K562 (cell line): ENCODE measurements around the gene AFF2. TPM values are rescaled to one million over a fixed set of nuclear protein-coding genes. Genes with fewer than 3 reads are reported as not detected.

Experiments used
- ATAC-seq: fragments of 200-7000 bp; cut with Tn5 transposase; 3 replicates; pipeline ENCODE4 v1.9.1; 2020; ENCODE audit warnings: moderate library complexity
- BruUV-seq: library from RNA; stranded (reverse); fragments of 400-500 nt; replicated peaks from 2 replicates; lab custom pipeline; 2021; lab: Mats Ljungman, UMichigan
- CTCF ChIA-PET: fragments of 300-600 bp; formaldehyde crosslinking; extraction: SDS; loops from one replicate; lab custom pipeline; 2021; ENCODE audit warnings: low intra/inter-chr PET ratio; lab: Yijun Ruan, JAX
- POLR2A ChIA-PET: fragments of 300-600, 350-650 bp; sonication (Branson Sonifier 250); formaldehyde crosslinking; extraction: SDS; loops from one replicate; lab custom pipeline; 2021; ENCODE audit warnings: antibody characterized with exemption, inconsistent platforms; lab: Yijun Ruan, JAX
- DNase-seq, 4 experiments: peaks; one replicate each; pipeline versions ENCODE4 v3.0.0 to v3.0.0-alpha.2; 2011 to 2018; ENCODE audit warnings: low spot score in 3 of 4, mixed read lengths in 3 of 4; ENCODE audit errors: extremely low read depth in 1 of 4
- FAIRE-seq: peaks from 2 replicates; lab custom pipeline; 2011; peaks lifted over from hg19 to GRCh38; lab: Jason Lieb, UNC
- H2AFZ ChIP-seq: 2 replicates; pipeline ENCODE4 v1.6.0; 2011; ENCODE audit warnings: low read depth, low read length, control low read depth, inconsistent platforms
- H3K27ac ChIP-seq: fragments of 200-600 bp; 3 replicates; pipeline ENCODE4 v1.8.0; 2011; ENCODE audit warnings: low read depth, mild to moderate bottlenecking, control low read depth, inconsistent platforms, low read length, moderate library complexity, mixed read lengths; ENCODE audit errors: extremely low read depth
- H3K27me3 ChIP-seq, 2 experiments: fragments of 300-600 bp in 1 of 2; 2 replicates in 1 of 2; 3 replicates in 1 of 2; pipeline versions ENCODE4 v1.6.0 to v1.8.0; 2011; ENCODE audit warnings: inconsistent platforms in 2 of 2, low read length in 2 of 2, mild to moderate bottlenecking in 1 of 2, mixed read lengths in 1 of 2, moderate library complexity in 1 of 2; ENCODE audit not compliant: control insufficient read depth in 2 of 2, insufficient read depth in 2 of 2
- H3K36me3 ChIP-seq: fragments of 300-600 bp; 3 replicates; pipeline ENCODE4 v1.8.0; 2011; ENCODE audit warnings: mild to moderate bottlenecking, low read length, inconsistent platforms; ENCODE audit not compliant: control insufficient read depth, insufficient read depth
- H3K4me1 ChIP-seq, 2 experiments: fragments of 200-600 bp in 1 of 2; replicated peaks in 1 of 2; 2 replicates in 1 of 2; 3 replicates in 1 of 2; pipeline versions ENCODE4 v1.5.1 to v1.8.0; 2011; ENCODE audit warnings: inconsistent platforms in 2 of 2, low read length in 2 of 2, mild to moderate bottlenecking in 1 of 2, mixed read lengths in 1 of 2, moderate library complexity in 1 of 2; ENCODE audit not compliant: control insufficient read depth in 2 of 2, insufficient read depth in 2 of 2
- H3K4me2 ChIP-seq: 2 replicates; pipeline ENCODE4 v1.6.1; 2011; ENCODE audit warnings: low read length, control low read depth, inconsistent platforms, mixed read lengths; ENCODE audit not compliant: insufficient read depth
- H3K4me3 ChIP-seq: fragments of 200-600 bp; sonication (generic), shearing (Covaris generic); 2 replicates; pipeline ENCODE4 v1.5.1; 2016; ENCODE audit warnings: control low read depth, inconsistent platforms
- H3K79me2 ChIP-seq: fragments of 200-600 bp; 3 replicates; pipeline ENCODE4 v1.8.0; 2011; ENCODE audit warnings: low read length, inconsistent platforms; ENCODE audit not compliant: control insufficient read depth, insufficient read depth
- H3K9ac ChIP-seq, 2 experiments: 2 replicates each; pipeline versions ENCODE4 v1.6.0 to v1.6.1; 2011; ENCODE audit warnings: low read depth in 2 of 2, low read length in 2 of 2, control low read depth in 1 of 2, inconsistent platforms in 1 of 2, mild to moderate bottlenecking in 1 of 2, mixed read lengths in 1 of 2; ENCODE audit not compliant: insufficient read depth in 1 of 2
- H3K9me1 ChIP-seq: one replicate; pipeline ENCODE4 v1.6.0; 2011; ENCODE audit warnings: inconsistent platforms, mild to moderate bottlenecking, low read length, moderate library complexity; ENCODE audit not compliant: control insufficient read depth, insufficient read depth
- H3K9me3 ChIP-seq: replicated peaks from 2 replicates; pipeline ENCODE4 v1.5.1; 2011; ENCODE audit warnings: low read depth, low read length, inconsistent platforms; ENCODE audit not compliant: control insufficient read depth, insufficient read depth
- H4K20me1 ChIP-seq: replicated peaks from 2 replicates; pipeline ENCODE4 v1.6.1; 2011; ENCODE audit warnings: low read length, inconsistent platforms, mixed read lengths; ENCODE audit not compliant: control insufficient read depth, insufficient read depth
- ARID3A ChIP-seq: IDR thresholded peaks from 2 replicates; pipeline ENCODE4 v1.6.1; 2012; ENCODE audit warnings: low read depth, low read length, improper control_type of control experiment, borderline replicate concordance
- BRD9 ChIP-seq: fragments of 450-650 bp; IDR thresholded peaks from 2 replicates; pipeline ENCODE4 v1.6.1; 2018; ENCODE audit warnings: low read depth; ENCODE audit not compliant: partially characterized antibody
- CBX5 ChIP-seq: IDR thresholded peaks from 2 replicates; pipeline ENCODE4 v1.6.1; 2014; ENCODE audit warnings: low read depth, borderline replicate concordance
- DEAF1 ChIP-seq: fragments of 450-650 bp; formaldehyde crosslinking; IDR thresholded peaks from 2 replicates; pipeline ENCODE4 v1.4.0; 2020; ENCODE audit warnings: mild to moderate bottlenecking, moderate library complexity
- E2F8 ChIP-seq: fragments of 450-650 bp; IDR thresholded peaks from 2 replicates; pipeline ENCODE4 v1.7.1; 2018; ENCODE audit warnings: mild to moderate bottlenecking, low read depth; ENCODE audit not compliant: partially characterized antibody
- ELK1 ChIP-seq: sonication (generic); formaldehyde crosslinking; IDR thresholded peaks from 2 replicates; pipeline ENCODE4 v1.8.1; 2022; ENCODE audit warnings: missing genetic modification reagents
- ELK3 ChIP-seq: fragments of 450-650 bp; formaldehyde crosslinking; IDR thresholded peaks from 2 replicates; pipeline ENCODE4 v1.4.0; 2020; ENCODE audit warnings: mild to moderate bottlenecking
- HEY1 ChIP-seq: fragments of 250-450 bp; sonication (Bioruptor Pico); IDR thresholded peaks from 2 replicates; pipeline ENCODE4 v1.5.0; 2020; ENCODE audit warnings: mild to moderate bottlenecking, moderate library complexity, borderline replicate concordance
- MAFF ChIP-seq: IDR thresholded peaks from 2 replicates; pipeline ENCODE4 v1.6.1; 2012; ENCODE audit warnings: low read length, improper control_type of control experiment
- PHF8 ChIP-seq: fragments of 200-600 bp; sonication (generic); IDR thresholded peaks from 2 replicates; pipeline ENCODE4 v1.6.1; 2012; ENCODE audit warnings: mixed run types, mild to moderate bottlenecking, inconsistent platforms, low read length, moderate library complexity, borderline replicate concordance
- SIRT6 ChIP-seq: IDR thresholded peaks from one replicate; pipeline ENCODE4 v1.6.1; 2012; ENCODE audit warnings: low read depth, mild to moderate bottlenecking, control low read depth, inconsistent platforms, low read length, moderate library complexity
- TOE1 ChIP-seq, 2 experiments: fragments of 450-650 bp in 1 of 2; sonication (generic) in 1 of 2; formaldehyde crosslinking in 1 of 2; IDR thresholded peaks; 2 replicates each; pipeline versions ENCODE4 v1.7.1 to v1.8.0; 2016 to 2022; ENCODE audit warnings: borderline replicate concordance in 2 of 2, mild to moderate bottlenecking in 2 of 2, antibody characterized with exemption in 1 of 2, inconsistent platforms in 1 of 2, low read depth in 1 of 2, missing genetic modification reagents in 1 of 2, moderate library complexity in 1 of 2
- WGBS: fragments of 100-300 bp; shearing (Covaris generic); methylation state at CpG from one replicate; pipeline ENCODE4 v1.1.6; 2016; ENCODE audit warnings: low coverage, mixed read lengths; ENCODE audit not compliant: insufficient coverage; ENCODE audit errors: missing lambda C conversion rate; 5-methylcytosine and 5-hydroxymethylcytosine counted together
- in situ Hi-C: fragments of 300-500 bp; cut with MboI; formaldehyde crosslinking; loops from 4 replicates; pipeline ENCODE4 v1.15.0; 2018; ENCODE audit warnings: inconsistent platforms, mixed read lengths
- intact Hi-C: fragments of 100-400 bp; cut with micrococcal nuclease; formaldehyde crosslinking; loops from 2 replicates; pipeline ENCODE4 v1.14.2; 2022
- polyA plus RNA-seq, 8 experiments: library from polyadenylated mRNA; depleted of rRNA in 4 of 8; stranded (reverse) in 5 of 8; unstranded in 3 of 8; fragments of >200 nt; fragmentation: Nextera tagmentation in 2 of 8; fragmentation: Illumina TruSeq in 1 of 8; extraction: Ambion mirVana in 2 of 8; extraction: Trizol in 1 of 8; gene quantifications; 2 replicates each; pipeline versions ENCODE4 v1.2.1 to v1.2.3, GENCODE V29; 2011 to 2014; ENCODE audit warnings: inconsistent platforms in 1 of 8, missing spikeins in 1 of 8
- total RNA-seq, 7 experiments: library from RNA; depleted of rRNA in 6 of 7; stranded (reverse); fragments of >200 nt in 6 of 7; fragmentation: Illumina TruSeq in 2 of 7; extraction: Trizol in 2 of 7; gene quantifications; 2 replicates each; pipeline versions ENCODE4 v1.2.1 to v1.2.3, GENCODE V29; 2011 to 2021; ENCODE audit warnings: low replicate concordance in 1 of 7

Gene AFF2
- total and polyA plus RNA-seq, 9 of the 15 experiments (the other 6 are each of a cell fraction or from before 2014, with no cell fraction given), result 0.01 to 0.20 (median 0.07) TPM

GRCh38 chrX:148815218-148815961, 315.0 kb downstream of the AFF2 start:
- no peak for ATAC-seq
- ChIA-PET POLR2A (no interaction called here), CTCF (no interaction called here)
- FAIRE-seq, result no peak
- DNase-seq, result no peak
- 0% methylated on average over 1 of the region's 1 CpG for WGBS
- Histone ChIP-seq H3K4me1 (no peaks in the 10 kb centered on the region), H3K4me2 (no peak overlapping the region), H3K27me3 (no peaks in the 10 kb centered on the region), H3K36me3 (no peaks in the 10 kb centered on the region), H3K9me3 (no peaks in the 10 kb centered on the region), H3K9me1 (no peaks in the 10 kb centered on the region), H2AFZ (no peak overlapping the region), H3K4me3 (no peak overlapping the region), H4K20me1 (no peaks in the 10 kb centered on the region), H3K9ac (no peak overlapping the region), H3K79me2 (no peaks in the 10 kb centered on the region), H3K27ac (no peak overlapping the region)
- intact Hi-C loops, result no loop called here
- BruUV-seq, result no TSS peak
- in situ Hi-C loops, result no loop called here
- TF ChIP-seq ELK1 (CRISPR knock-in tag), result no peak
- no peak for TF ChIP-seq DEAF1 (CRISPR knock-in tag)
- no peak for TF ChIP-seq E2F8
- TF ChIP-seq ELK3 (CRISPR knock-in tag), result no peak
- TF ChIP-seq HEY1 (CRISPR knock-in tag), result no peak
- no peak for TF ChIP-seq PHF8
- no peak for TF ChIP-seq SIRT6
- TF ChIP-seq ARID3A, result no peak
- no peak for TF ChIP-seq TOE1 (IDR thresholded peaks at IDR 0.05; ENCODE audit: borderline replicate concordance)
- TF ChIP-seq TOE1 (CRISPR knock-in tag; IDR thresholded peaks at IDR 0.05; ENCODE audit: borderline replicate concordance, low read depth), result no peak
- no peak for TF ChIP-seq BRD9
- no peak for TF ChIP-seq MAFF
- TF ChIP-seq CBX5, result no peak
